Right lobe of liver (tissue), 6 donors: Measurements from ENCODE around the gene MARCHF4. TPM values are rescaled to one million over a fixed set of nuclear protein-coding genes. Genes with fewer than 3 reads are reported as not detected.
"Not testable (repeated sequence)": the region's sequence is repeated elsewhere in the genome, so short reads cannot be mapped to it uniquely, and the experiment has no call there.

ENCODE experiments used
- ATAC-seq, 4 donors: fragments of 200-7000 bp; cut with Tn5 transposase; one replicate each; pipeline ENCODE4 v1.9.1; 2020; ENCODE audit warnings: mild to moderate bottlenecking in 4 of 4, moderate library complexity in 4 of 4
- DNase-seq, 3 donors: peaks; one replicate each; pipeline ENCODE4 v3.0.0-alpha.2; 2020
- H3K27ac ChIP-seq, 3 donors: fragments of 200-600 bp; one replicate each; pipeline ENCODE4 v1.8.0; 2022
- H3K27me3 ChIP-seq, 2 donors: fragments of 200-600 bp; one replicate each; pipeline ENCODE4 v1.8.0; 2022
- H3K36me3 ChIP-seq, 4 donors: fragments of 200-600 bp; sonication (generic) in 1 of 4; one replicate each; pipeline versions ENCODE4 v1.5.1 to v1.8.0; 2017 to 2022; ENCODE audit warnings: control low read depth in 1 of 4
- H3K4me1 ChIP-seq, 4 donors: fragments of 200-600 bp; sonication (generic) in 1 of 4; one replicate each; pipeline versions ENCODE4 v1.5.1 to v1.8.0; 2017 to 2022; ENCODE audit warnings: control low read depth in 1 of 4
- H3K4me3 ChIP-seq, 3 donors: fragments of 200-600 bp; one replicate each; pipeline ENCODE4 v1.8.0; 2022
- H3K9me3 ChIP-seq, 4 donors: fragments of 200-600 bp; sonication (generic) in 1 of 4; one replicate each; pipeline versions ENCODE4 v1.5.1 to v1.8.0; 2017 to 2022; ENCODE audit warnings: control low read depth in 1 of 4
- CTCF ChIP-seq, 4 donors: fragments of 200-600 bp in 3 of 4; fragments of 450-650 bp in 1 of 4; IDR thresholded peaks; one replicate each; pipeline versions ENCODE4 v1.5.1 to v1.8.0; 2016 to 2022; ENCODE audit warnings: antibody characterized with exemption in 4 of 4, mild to moderate bottlenecking in 2 of 4
- POLR2A ChIP-seq: fragments of 450-650 bp; IDR thresholded peaks from one replicate; pipeline ENCODE4 v1.6.1; 2017; ENCODE audit warnings: antibody characterized with exemption, mild to moderate bottlenecking
- WGBS: methylation state at CpG from one replicate; pipeline ENCODE4 v1.1.6; 2018; ENCODE audit warnings: low coverage, low lambda C conversion rate; ENCODE audit not compliant: insufficient coverage; ENCODE audit errors: missing lambda C conversion rate; 5-methylcytosine and 5-hydroxymethylcytosine counted together
- intact Hi-C, 2 donors: fragments of 100-400 bp; cut with DNase I; formaldehyde crosslinking; loops; one replicate each; pipeline versions ENCODE4 v1.11.2 to v1.14.1; 2022
- total RNA-seq, 6 experiments: library from RNA; depleted of rRNA in 2 of 6; stranded (reverse); fragments of >200 nt in 2 of 6; fragmentation: NEBNext Ultra II Directional in 3 of 6; extraction: Animal tissue kit (Norgen Biotek cat#: 25700) in 3 of 6; gene quantifications; one replicate each; pipeline versions ENCODE4 v1.1.0 to v1.2.4, GENCODE V29; 2016 to 2023
- donor health status: DM: no; HTN: yes; CAD: no.
- donor health status: DM: no; HTN: no; CAD: no.
- donor health status: DM: no; HTN: no; CAD: no.
- donor health status: DM: no; HTN: yes; CAD: no.
- donor health status: DM: no; HTN: yes; CAD: no.

MARCHF4 gene
- total RNA-seq, 6 experiments from 2014 or later: not detected

- no peak overlapping the region for H3K27ac ChIP-seq
- H3K9me3 ChIP-seq: no peaks in the 10 kb centered on the region
- intact Hi-C loops: no loop called here
- no peaks in the 10 kb centered on the region for H3K4me1 ChIP-seq
- no peaks in the 10 kb centered on the region for H3K36me3 ChIP-seq
- DNase-seq (no peak), ATAC-seq (no peak)
- no peaks in the 10 kb centered on the region for H3K27me3 ChIP-seq
- TF ChIP-seq POLR2A (no peak), CTCF (IDR thresholded peaks at IDR 0.05) (no peak)
- WGBS: 53% methylated on average over 5 of the region's 5 CpGs
- no peak overlapping the region for H3K4me3 ChIP-seq
These were observed 16.0 kb upstream of the MARCHF4 start for GRCh38 chr2:216388046-216388884.

- WGBS: 87% methylated on average over 2 of the region's 2 CpGs
- no peaks in the 10 kb centered on the region for H3K4me1 ChIP-seq
- TF ChIP-seq POLR2A: no peak
- TF ChIP-seq CTCF (IDR thresholded peaks at IDR 0.05): no peak
- H3K9me3 ChIP-seq: no peaks in the 10 kb centered on the region
- H3K27me3 ChIP-seq: no peaks in the 10 kb centered on the region
- no peak for ATAC-seq
- no peak for DNase-seq
- H3K27ac ChIP-seq: no peak overlapping the region
- H3K4me3 ChIP-seq: no peak overlapping the region
- H3K36me3 ChIP-seq: no peaks in the 10 kb centered on the region
- intact Hi-C loops: no loop called here
These were observed 15.0 kb upstream of the MARCHF4 start for GRCh38 chr2:216387262-216387661.

GRCh38 chr2:216385478-216385877 is 13.2 kb upstream of the MARCHF4 start:
- Histone ChIP-seq H3K4me1 (no peaks in the 10 kb centered on the region), H3K27me3 (no peaks in the 10 kb centered on the region), H3K9me3 (no peaks in the 10 kb centered on the region), H3K36me3 (no peaks in the 10 kb centered on the region), H3K27ac (no peak overlapping the region), H3K4me3 (no peak overlapping the region)
- no peak for TF ChIP-seq CTCF (IDR thresholded peaks at IDR 0.05)
- TF ChIP-seq POLR2A: no peak
- intact Hi-C loops: no loop called here
- DNase-seq (no peak), ATAC-seq (no peak)
- WGBS: 41% methylated on average over 2 of the region's 2 CpGs

- DNase-seq, H3K9me3 ChIP-seq, H3K4me1 ChIP-seq, H3K27ac ChIP-seq, H3K27me3 ChIP-seq, H3K36me3 ChIP-seq, ATAC-seq, intact Hi-C loops, H3K4me3 ChIP-seq: not testable (repeated sequence)
- WGBS: 42% methylated on average over 2 of the region's 2 CpGs
These were observed 12.1 kb upstream of the MARCHF4 start for GRCh38 chr2:216384409-216384808.

GRCh38 chr2:216379977-216380376 is 7.7 kb upstream of the MARCHF4 start:
- intact Hi-C loops: no loop called here
- WGBS: 41% methylated on average over 5 of the region's 5 CpGs
- no peak for DNase-seq

More at GRCh38 chr2:216379977-216380376, 7.7 kb upstream of the MARCHF4 start:
- no peak for ATAC-seq
- Histone ChIP-seq H3K4me1 (no peaks in the 10 kb centered on the region), H3K36me3 (no peaks in the 10 kb centered on the region), H3K4me3 (no peak overlapping the region), H3K27ac (no peak overlapping the region), H3K9me3 (no peaks in the 10 kb centered on the region), H3K27me3 (no peaks in the 10 kb centered on the region)
- TF ChIP-seq CTCF (IDR thresholded peaks at IDR 0.05) (no peak), POLR2A (no peak)
